Gastrocnemius medialis (tissue), 4 donors: ENCODE data around the gene FAM25G. TPM values are rescaled to one million over a fixed set of nuclear protein-coding genes. Genes with fewer than 3 reads are reported as not detected.
"Not testable (repeated sequence)": the region's sequence is repeated elsewhere in the genome, so short reads cannot be mapped to it uniquely, and the experiment has no call there.

Source experiments
- ATAC-seq, 2 donors: fragments of 150-250 bp; one replicate each; pipeline ENCODE4 v1.9.1; 2016
- DNase-seq, 2 donors: peaks; one replicate each; pipeline ENCODE4 v3.0.0-alpha.2; 2019
- H3K27ac ChIP-seq, 4 donors: fragments of 200-600 bp; sonication (generic); 1 replicate in 1 of 4; 2 replicates in 3 of 4; pipeline ENCODE4 v1.5.1; 2016 to 2018; ENCODE audit warnings: mild to moderate bottlenecking in 2 of 4, moderate library complexity in 1 of 4
- H3K27me3 ChIP-seq, 3 donors: fragments of 200-600 bp; sonication (generic) in 2 of 3; 1 replicate in 1 of 3; 2 replicates in 2 of 3; pipeline versions ENCODE4 v1.5.1 to v1.6.0; 2016 to 2019; ENCODE audit warnings: mild to moderate bottlenecking in 1 of 3, moderate library complexity in 1 of 3
- H3K36me3 ChIP-seq, 2 donors: fragments of 200-600 bp; sonication (generic) in 1 of 2; one replicate each; pipeline ENCODE4 v1.5.1; 2017 to 2018
- H3K4me1 ChIP-seq, 2 donors: fragments of 200-600 bp; sonication (generic) in 1 of 2; one replicate each; pipeline ENCODE4 v1.5.1; 2016 to 2017; ENCODE audit warnings: mild to moderate bottlenecking in 2 of 2
- H3K4me3 ChIP-seq, 4 donors: fragments of 200-600 bp; sonication (generic) in 3 of 4; 1 replicate in 1 of 4; 2 replicates in 3 of 4; pipeline ENCODE4 v1.5.1; 2016 to 2019; ENCODE audit warnings: mild to moderate bottlenecking in 2 of 4
- H3K9me3 ChIP-seq, 3 donors: fragments of 200-600 bp; sonication (generic) in 2 of 3; 1 replicate in 1 of 3; 2 replicates in 2 of 3; pipeline ENCODE4 v1.5.1; 2016 to 2019
- CTCF ChIP-seq, 5 experiments: fragments of 450-650 bp in 3 of 5; fragments of 200-600 bp in 2 of 5; sonication (generic) in 2 of 5; IDR thresholded peaks in 4 of 5; conservative IDR thresholded peaks in 1 of 5; 1 replicate in 4 of 5; 2 replicates in 1 of 5; pipeline ENCODE4 v1.5.1; 2016 to 2019; ENCODE audit warnings: antibody characterized with exemption in 5 of 5, mild to moderate bottlenecking in 3 of 5, moderate library complexity in 3 of 5
- POLR2A ChIP-seq, 2 donors: fragments of 450-650 bp; IDR thresholded peaks; one replicate each; pipeline ENCODE4 v1.6.1; 2017; ENCODE audit warnings: antibody characterized with exemption in 2 of 2, mild to moderate bottlenecking in 2 of 2, moderate library complexity in 2 of 2
- in situ Hi-C, 4 donors: fragments of 200-750 bp; cut with MboI; loops; one replicate each; pipeline versions ENCODE4 v1.15.0 to v1.8.0; 2017; ENCODE audit warnings: low sequenced_read_pairs in 4 of 4
- intact Hi-C: fragments of 100-400 bp; cut with DNase I; formaldehyde crosslinking; loops from one replicate; pipeline ENCODE4 v1.15.1; 2023; ENCODE audit warnings: low total_unique reads
- total RNA-seq, 4 donors: library from RNA; depleted of rRNA; stranded (reverse); fragments of >200 nt; gene quantifications; one replicate each; pipeline versions ENCODE4 v1.1.0 to v1.2.3, GENCODE V29; 2016

The FAM25G gene
- total RNA-seq, 4 donors from 2014 or later: not detected

- H3K36me3 ChIP-seq, H3K27me3 ChIP-seq, intact Hi-C loops, H3K9me3 ChIP-seq, H3K4me1 ChIP-seq, H3K27ac ChIP-seq, H3K4me3 ChIP-seq, in situ Hi-C loops, ATAC-seq, DNase-seq: not testable (repeated sequence)
These were observed 28.7 kb downstream of the FAM25G start for GRCh38 chr10:47462577-47463358.

GRCh38 chr10:47461261-47461687 lies 30.2 kb downstream of the FAM25G start:
- intact Hi-C loops, H3K36me3 ChIP-seq, H3K4me1 ChIP-seq, DNase-seq, H3K27ac ChIP-seq, in situ Hi-C loops, H3K27me3 ChIP-seq, H3K9me3 ChIP-seq: not testable (repeated sequence)
- peak overlapping the region in 3 of 4 donors; percentile 2 to 25 (median 21) for H3K4me3 ChIP-seq
- TF ChIP-seq CTCF (IDR thresholded peaks at IDR 0.05 in 4 of 5, conservative IDR thresholded peaks at IDR 0.05 in 1 of 5): peak in 1 of 5 experiments; percentile 24
- ATAC-seq: peak; percentile 51 to 80

- Histone ChIP-seq H3K27ac (no peak overlapping the region), H3K27me3 (no peaks in the 10 kb centered on the region), H3K4me1 (no peaks in the 10 kb centered on the region), H3K4me3 (no peak overlapping the region), H3K36me3 (no peaks in the 10 kb centered on the region), H3K9me3 (no peaks in the 10 kb centered on the region)
- DNase-seq (no peak), ATAC-seq (no peak)
- TF ChIP-seq CTCF (IDR thresholded peaks at IDR 0.05 in 4 of 5, conservative IDR thresholded peaks at IDR 0.05 in 1 of 5) (no peak), POLR2A (IDR thresholded peaks at IDR 0.05) (no peak)
- in situ Hi-C loops (no loop called here), intact Hi-C loops (no loop called here)
These were observed 32.9 kb downstream of the FAM25G start for GRCh38 chr10:47458466-47459154.

- Histone ChIP-seq H3K27ac (no peak overlapping the region), H3K36me3 (no peaks in the 10 kb centered on the region), H3K9me3 (no peaks in the 10 kb centered on the region), H3K4me3 (no peak overlapping the region), H3K27me3 (no peaks in the 10 kb centered on the region), H3K4me1 (no peaks in the 10 kb centered on the region)
- TF ChIP-seq CTCF (IDR thresholded peaks at IDR 0.05 in 4 of 5, conservative IDR thresholded peaks at IDR 0.05 in 1 of 5) (no peak), POLR2A (IDR thresholded peaks at IDR 0.05) (no peak)
- ATAC-seq: no peak
- in situ Hi-C loops (no loop called here), intact Hi-C loops (no loop called here)
- no peak for DNase-seq
These were observed 33.7 kb downstream of the FAM25G start for GRCh38 chr10:47457826-47458225.

GRCh38 chr10:47457528-47457820 lies 34.0 kb downstream of the FAM25G start:
- no peaks in the 10 kb centered on the region for H3K36me3 ChIP-seq
- TF ChIP-seq POLR2A (IDR thresholded peaks at IDR 0.05): no peak
- TF ChIP-seq CTCF (IDR thresholded peaks at IDR 0.05 in 4 of 5, conservative IDR thresholded peaks at IDR 0.05 in 1 of 5): no peak
- DNase-seq: no peak
- intact Hi-C loops: no loop called here
- ATAC-seq: no peak
- no peaks in the 10 kb centered on the region for H3K27me3 ChIP-seq
- in situ Hi-C loops: no loop called here
- no peaks in the 10 kb centered on the region for H3K4me1 ChIP-seq
- H3K4me3 ChIP-seq: no peak overlapping the region
- H3K9me3 ChIP-seq: no peaks in the 10 kb centered on the region
- no peak overlapping the region for H3K27ac ChIP-seq
